K562 (cell line): ENCODE data around the gene PDE9A. TPM values are rescaled to one million over a fixed set of nuclear protein-coding genes. Genes with fewer than 3 reads are reported as not detected.

ENCODE experiments used
- ATAC-seq: fragments of 200-7000 bp; cut with Tn5 transposase; 3 replicates; pipeline ENCODE4 v1.9.1; 2020; ENCODE audit warnings: moderate library complexity
- BruUV-seq: library from RNA; stranded (reverse); fragments of 400-500 nt; replicated peaks from 2 replicates; lab custom pipeline; 2021; lab: Mats Ljungman, UMichigan
- CTCF ChIA-PET: fragments of 300-600 bp; formaldehyde crosslinking; extraction: SDS; loops from one replicate; lab custom pipeline; 2021; ENCODE audit warnings: low intra/inter-chr PET ratio; lab: Yijun Ruan, JAX
- POLR2A ChIA-PET: fragments of 300-600, 350-650 bp; sonication (Branson Sonifier 250); formaldehyde crosslinking; extraction: SDS; loops from one replicate; lab custom pipeline; 2021; ENCODE audit warnings: antibody characterized with exemption, inconsistent platforms; lab: Yijun Ruan, JAX
- DNase-seq, 4 experiments: peaks; one replicate each; pipeline versions ENCODE4 v3.0.0 to v3.0.0-alpha.2; 2011 to 2018; ENCODE audit warnings: low spot score in 3 of 4, mixed read lengths in 3 of 4; ENCODE audit errors: extremely low read depth in 1 of 4
- FAIRE-seq: peaks from 2 replicates; lab custom pipeline; 2011; peaks lifted over from hg19 to GRCh38; lab: Jason Lieb, UNC
- H2AFZ ChIP-seq: 2 replicates; pipeline ENCODE4 v1.6.0; 2011; ENCODE audit warnings: low read depth, low read length, control low read depth, inconsistent platforms
- H3K27ac ChIP-seq: fragments of 200-600 bp; 3 replicates; pipeline ENCODE4 v1.8.0; 2011; ENCODE audit warnings: low read depth, mild to moderate bottlenecking, control low read depth, inconsistent platforms, low read length, moderate library complexity, mixed read lengths; ENCODE audit errors: extremely low read depth
- H3K27me3 ChIP-seq, 2 experiments: fragments of 300-600 bp in 1 of 2; 2 replicates in 1 of 2; 3 replicates in 1 of 2; pipeline versions ENCODE4 v1.6.0 to v1.8.0; 2011; ENCODE audit warnings: inconsistent platforms in 2 of 2, low read length in 2 of 2, mild to moderate bottlenecking in 1 of 2, mixed read lengths in 1 of 2, moderate library complexity in 1 of 2; ENCODE audit not compliant: control insufficient read depth in 2 of 2, insufficient read depth in 2 of 2
- H3K36me3 ChIP-seq: fragments of 300-600 bp; 3 replicates; pipeline ENCODE4 v1.8.0; 2011; ENCODE audit warnings: mild to moderate bottlenecking, low read length, inconsistent platforms; ENCODE audit not compliant: control insufficient read depth, insufficient read depth
- H3K4me1 ChIP-seq, 2 experiments: fragments of 200-600 bp in 1 of 2; replicated peaks in 1 of 2; 2 replicates in 1 of 2; 3 replicates in 1 of 2; pipeline versions ENCODE4 v1.5.1 to v1.8.0; 2011; ENCODE audit warnings: inconsistent platforms in 2 of 2, low read length in 2 of 2, mild to moderate bottlenecking in 1 of 2, mixed read lengths in 1 of 2, moderate library complexity in 1 of 2; ENCODE audit not compliant: control insufficient read depth in 2 of 2, insufficient read depth in 2 of 2
- H3K4me2 ChIP-seq: 2 replicates; pipeline ENCODE4 v1.6.1; 2011; ENCODE audit warnings: low read length, control low read depth, inconsistent platforms, mixed read lengths; ENCODE audit not compliant: insufficient read depth
- H3K4me3 ChIP-seq: fragments of 200-600 bp; sonication (generic), shearing (Covaris generic); 2 replicates; pipeline ENCODE4 v1.5.1; 2016; ENCODE audit warnings: control low read depth, inconsistent platforms
- H3K79me2 ChIP-seq: fragments of 200-600 bp; 3 replicates; pipeline ENCODE4 v1.8.0; 2011; ENCODE audit warnings: low read length, inconsistent platforms; ENCODE audit not compliant: control insufficient read depth, insufficient read depth
- H3K9ac ChIP-seq, 2 experiments: 2 replicates each; pipeline versions ENCODE4 v1.6.0 to v1.6.1; 2011; ENCODE audit warnings: low read depth in 2 of 2, low read length in 2 of 2, control low read depth in 1 of 2, inconsistent platforms in 1 of 2, mild to moderate bottlenecking in 1 of 2, mixed read lengths in 1 of 2; ENCODE audit not compliant: insufficient read depth in 1 of 2
- H3K9me1 ChIP-seq: one replicate; pipeline ENCODE4 v1.6.0; 2011; ENCODE audit warnings: inconsistent platforms, mild to moderate bottlenecking, low read length, moderate library complexity; ENCODE audit not compliant: control insufficient read depth, insufficient read depth
- H3K9me3 ChIP-seq: replicated peaks from 2 replicates; pipeline ENCODE4 v1.5.1; 2011; ENCODE audit warnings: low read depth, low read length, inconsistent platforms; ENCODE audit not compliant: control insufficient read depth, insufficient read depth
- H4K20me1 ChIP-seq: replicated peaks from 2 replicates; pipeline ENCODE4 v1.6.1; 2011; ENCODE audit warnings: low read length, inconsistent platforms, mixed read lengths; ENCODE audit not compliant: control insufficient read depth, insufficient read depth
- BRCA1 ChIP-seq, 2 experiments: fragments of 450-650 bp in 1 of 2; sonication (generic) in 1 of 2; formaldehyde crosslinking in 1 of 2; IDR thresholded peaks; 2 replicates each; pipeline versions ENCODE4 v1.5.0 to v1.6.1; 2017 to 2020; ENCODE audit warnings: mild to moderate bottlenecking in 1 of 2, missing genetic modification reagents in 1 of 2
- ETV5 ChIP-seq: sonication (generic); formaldehyde crosslinking; IDR thresholded peaks from 2 replicates; pipeline ENCODE4 v1.4.0; 2020; ENCODE audit warnings: low read depth, mild to moderate bottlenecking, missing genetic modification reagents
- HSF4 ChIP-seq: fragments of 250-450 bp; sonication (Bioruptor Pico); IDR thresholded peaks from 2 replicates; pipeline ENCODE4 v2.1.2; 2022; ENCODE audit warnings: mild to moderate bottlenecking, moderate library complexity, borderline replicate concordance
- TCF3 ChIP-seq: sonication (generic); formaldehyde crosslinking; IDR thresholded peaks from 2 replicates; pipeline ENCODE4 v1.4.0; 2020; ENCODE audit warnings: mild to moderate bottlenecking, missing genetic modification reagents
- WGBS: fragments of 100-300 bp; shearing (Covaris generic); methylation state at CpG from one replicate; pipeline ENCODE4 v1.1.6; 2016; ENCODE audit warnings: low coverage, mixed read lengths; ENCODE audit not compliant: insufficient coverage; ENCODE audit errors: missing lambda C conversion rate; 5-methylcytosine and 5-hydroxymethylcytosine counted together
- in situ Hi-C: fragments of 300-500 bp; cut with MboI; formaldehyde crosslinking; loops from 4 replicates; pipeline ENCODE4 v1.15.0; 2018; ENCODE audit warnings: inconsistent platforms, mixed read lengths
- intact Hi-C: fragments of 100-400 bp; cut with micrococcal nuclease; formaldehyde crosslinking; loops from 2 replicates; pipeline ENCODE4 v1.14.2; 2022
- polyA plus RNA-seq, 8 experiments: library from polyadenylated mRNA; depleted of rRNA in 4 of 8; stranded (reverse) in 5 of 8; unstranded in 3 of 8; fragments of >200 nt; fragmentation: Nextera tagmentation in 2 of 8; fragmentation: Illumina TruSeq in 1 of 8; extraction: Ambion mirVana in 2 of 8; extraction: Trizol in 1 of 8; gene quantifications; 2 replicates each; pipeline versions ENCODE4 v1.2.1 to v1.2.3, GENCODE V29; 2011 to 2014; ENCODE audit warnings: inconsistent platforms in 1 of 8, missing spikeins in 1 of 8
- total RNA-seq, 7 experiments: library from RNA; depleted of rRNA in 6 of 7; stranded (reverse); fragments of >200 nt in 6 of 7; fragmentation: Illumina TruSeq in 2 of 7; extraction: Trizol in 2 of 7; gene quantifications; 2 replicates each; pipeline versions ENCODE4 v1.2.1 to v1.2.3, GENCODE V29; 2011 to 2021; ENCODE audit warnings: low replicate concordance in 1 of 7
- TF ChIP-seq, protein P1 (sequence below): fragments of 250-450 bp; sonication (Bioruptor Pico); IDR thresholded peaks from 2 replicates; pipeline ENCODE4 v1.8.0; 2022; ENCODE audit warnings: moderate library complexity, mild to moderate bottlenecking, inconsistent platforms
- TF ChIP-seq, protein P2 (sequence below), 3 experiments: fragments of 200-800 bp in 1 of 3; sonication (Bioruptor generic) in 1 of 3; sonication (generic) in 1 of 3; formaldehyde crosslinking in 1 of 3; IDR thresholded peaks; 2 replicates each; pipeline versions ENCODE4 v1.6.1 to v1.8.0; 2016 to 2022; ENCODE audit warnings: mild to moderate bottlenecking in 2 of 3, missing compliant biosample characterization in 2 of 3, missing genetic modification characterization in 2 of 3, missing genetic modification reagents in 1 of 3

Gene PDE9A
- total and polyA plus RNA-seq, 9 of the 15 experiments (the other 6 are each of a cell fraction or from before 2014, with no cell fraction given) = 0.07 to 0.27 TPM; not detected in 7

DNA sequence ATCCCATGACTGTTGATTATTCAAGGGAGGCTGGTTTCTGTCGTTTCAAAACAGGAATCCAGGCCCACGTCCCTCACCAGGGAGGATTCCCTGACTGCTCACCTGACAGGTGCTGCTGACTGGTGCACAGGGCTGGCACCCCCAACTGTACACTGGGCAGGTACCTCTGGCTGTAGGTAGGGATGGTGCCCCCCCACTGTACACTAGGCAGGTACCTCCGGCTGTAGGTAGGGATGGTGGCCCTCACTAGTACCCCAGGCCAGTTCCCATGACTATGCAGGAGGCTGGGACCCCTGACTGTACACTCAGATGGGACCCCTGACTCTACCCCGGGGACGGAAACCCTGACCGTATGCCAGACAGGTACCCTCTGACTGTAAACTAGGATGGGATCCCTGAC, 33.6 kb upstream of the PDE9A start:
- CTCF ChIA-PET = no interaction called here
- H3K27ac ChIP-seq = no peak overlapping the region
- H3K9me3 ChIP-seq = no peaks in the 10 kb centered on the region
- peaks cover 42 to 75% of the 10 kb centered on the region in 2 experiments for H3K27me3 ChIP-seq
- POLR2A ChIA-PET = no interaction called here
- peaks cover 3 to 17% of the 10 kb centered on the region in 2 experiments; a peak in 3 of 5 replicates for H3K4me1 ChIP-seq
- H4K20me1 ChIP-seq = peaks cover 5% of the 10 kb centered on the region; the same call in 1 of the 2 replicates
- H3K9ac ChIP-seq = no peak overlapping the region
- TF ChIP-seq, protein P1, sequence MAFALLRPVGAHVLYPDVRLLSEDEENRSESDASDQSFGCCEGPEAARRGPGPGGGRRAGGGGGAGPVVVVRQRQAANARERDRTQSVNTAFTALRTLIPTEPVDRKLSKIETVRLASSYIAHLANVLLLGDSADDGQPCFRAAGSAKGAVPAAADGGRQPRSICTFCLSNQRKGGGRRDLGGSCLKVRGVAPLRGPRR = no peak
- TF ChIP-seq BRCA1 (IDR thresholded peaks at IDR 0.05) (no peak), BRCA1 (CRISPR knock-in tag; IDR thresholded peaks at IDR 0.05) (no peak), HSF4 (CRISPR knock-in tag) (no peak), ETV5 (CRISPR knock-in tag) (no peak), TCF3 (CRISPR knock-in tag) (no peak)
- TF ChIP-seq, protein P2, sequence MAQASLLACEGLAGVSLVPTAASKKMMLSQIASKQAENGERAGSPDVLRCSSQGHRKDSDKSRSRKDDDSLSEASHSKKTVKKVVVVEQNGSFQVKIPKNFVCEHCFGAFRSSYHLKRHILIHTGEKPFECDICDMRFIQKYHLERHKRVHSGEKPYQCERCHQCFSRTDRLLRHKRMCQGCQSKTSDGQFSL (CRISPR knock-in tag; IDR thresholded peaks at IDR 0.05) = peak; percentile 46; the same call in 1 of the 2 replicates
- TF ChIP-seq, protein P2 (tag; IDR thresholded peaks at IDR 0.05) = no peak
- in situ Hi-C loops = no loop called here
- no peaks in the 10 kb centered on the region for H3K79me2 ChIP-seq
- H3K4me3 ChIP-seq = no peak overlapping the region
- no TSS peak for BruUV-seq
- ATAC-seq (no peak), DNase-seq (no peak), FAIRE-seq (no peak)
- whole genome bisulfite sequencing = 2% methylated on average over 6 of the region's 6 CpGs
- no peaks in the 10 kb centered on the region for H3K36me3 ChIP-seq
- H3K4me2 ChIP-seq = no peak overlapping the region
- H3K9me1 ChIP-seq = no peaks in the 10 kb centered on the region
- no peak overlapping the region for H2AFZ ChIP-seq
- intact Hi-C loops = no loop called here
